CD4-positive, alpha-beta T cell treated with Interleukin-4 for 1 hour (primary cell): ENCODE data around the gene SLC9A9.

Experiments
- DNase-seq, 2 donors: peaks; one replicate each; pipeline ENCODE4 v3.0.0-alpha.2; 2020 to 2022

SLC9A9 gene

DNA sequence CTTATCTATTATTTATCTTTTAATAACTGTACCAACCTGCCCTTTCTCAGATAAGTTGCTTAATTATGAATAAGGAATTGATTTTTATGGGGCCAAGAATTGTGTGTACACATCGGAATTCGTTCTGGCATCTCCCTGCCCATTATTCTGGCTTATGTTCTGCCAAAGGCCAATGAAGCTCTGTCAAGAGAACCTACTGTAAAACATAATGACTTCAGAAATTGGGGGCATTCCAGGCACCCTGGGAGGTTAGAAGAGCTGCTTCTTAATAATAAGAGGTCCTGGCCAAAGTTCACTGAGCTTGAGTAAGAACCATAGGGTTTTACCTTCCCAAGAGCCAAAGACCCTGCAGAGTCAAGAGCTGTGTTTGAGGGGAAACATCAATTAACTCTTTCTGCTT lies 261.7 kb downstream of the SLC9A9 start:
- no peak for DNase-seq

DNA sequence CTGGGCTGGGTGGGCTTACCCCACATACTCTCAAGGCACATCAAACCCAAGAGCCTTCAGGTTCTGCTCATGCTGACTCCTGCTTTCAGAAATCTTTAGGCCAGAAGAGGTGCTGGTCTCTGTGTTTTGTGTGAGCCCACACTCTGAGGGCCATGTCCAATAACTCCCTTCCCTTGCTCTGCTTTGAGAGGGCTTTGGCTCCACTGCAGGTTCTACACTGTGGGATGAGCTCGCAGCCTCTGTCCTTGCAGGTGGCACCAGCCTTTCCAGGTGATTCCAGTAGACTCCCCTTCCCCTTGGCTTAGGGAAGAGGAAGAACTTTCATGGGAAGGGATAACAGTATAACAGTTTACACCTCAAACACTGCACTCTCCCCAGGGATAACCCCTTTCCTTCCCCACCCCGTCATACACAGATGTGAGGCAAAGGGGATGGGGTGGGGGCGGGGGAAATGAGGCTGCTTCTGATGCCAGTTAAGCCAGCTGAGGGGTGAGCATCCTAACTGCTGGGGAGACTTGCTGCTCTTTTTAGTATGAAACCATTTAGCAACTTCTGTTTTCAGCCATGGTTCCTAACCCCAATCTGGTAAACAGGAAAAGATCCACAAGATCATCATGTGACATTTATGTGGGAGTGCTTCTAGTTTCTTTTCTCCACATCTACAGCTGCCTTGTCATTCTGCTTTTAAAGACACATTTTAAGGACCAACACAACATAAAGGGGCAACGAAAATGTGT lies 262.4 kb downstream of the SLC9A9 start:
- no peak for DNase-seq

DNA sequence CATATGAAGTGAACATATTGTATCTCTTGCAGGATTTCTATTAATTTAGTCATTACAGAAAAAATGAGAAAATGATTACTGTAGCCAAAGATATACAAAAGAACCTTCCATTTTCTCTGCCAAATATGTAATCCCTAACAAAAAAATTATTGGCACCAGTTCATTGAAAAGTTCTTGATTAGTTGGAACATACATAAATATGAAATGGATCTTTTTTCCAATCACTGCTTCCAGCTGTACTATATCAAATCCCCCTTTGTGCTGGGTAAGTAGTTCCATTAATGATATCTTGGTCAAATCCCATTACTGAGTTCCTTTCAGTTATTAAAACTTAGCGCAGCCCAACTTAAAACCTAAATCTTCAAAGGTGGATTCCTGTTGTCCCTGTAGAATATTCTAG lies 263.8 kb downstream of the SLC9A9 start:
- DNase-seq, result no peak

DNA sequence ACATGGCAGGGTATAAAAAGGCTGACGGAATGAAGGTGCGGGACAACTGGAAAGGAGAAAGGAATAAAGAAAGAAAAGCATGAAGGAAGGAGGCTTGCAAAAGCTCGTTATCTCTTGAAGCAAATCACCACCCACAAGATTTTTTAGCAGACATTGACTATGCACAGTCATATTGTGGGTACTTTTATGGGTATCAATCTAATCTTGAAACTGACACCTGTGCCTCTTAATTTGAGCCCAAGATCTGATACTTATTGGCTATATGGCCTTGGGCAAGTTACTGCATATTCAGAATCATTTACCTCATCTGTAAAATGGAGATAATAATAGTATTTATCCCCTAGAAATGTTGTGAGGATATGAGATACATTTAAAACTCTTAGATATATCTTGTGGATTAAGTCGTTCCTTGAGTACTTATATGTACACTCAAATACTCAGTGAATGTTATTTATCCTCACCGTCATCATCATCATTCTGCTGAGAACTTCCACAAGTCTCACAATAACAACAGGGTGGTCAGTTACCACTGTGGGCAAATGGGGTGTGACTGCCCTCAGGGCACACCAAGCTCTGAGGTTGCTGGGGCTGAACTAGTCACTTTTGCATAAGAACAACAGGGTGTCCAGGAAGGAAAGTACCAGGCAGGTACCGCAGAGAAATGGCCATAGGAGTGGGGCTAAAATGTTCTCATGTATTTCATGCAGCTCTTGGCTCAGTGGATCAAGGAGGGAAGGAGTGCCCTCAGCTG lies 266.1 kb downstream of the SLC9A9 start:
- no peak for DNase-seq

DNA sequence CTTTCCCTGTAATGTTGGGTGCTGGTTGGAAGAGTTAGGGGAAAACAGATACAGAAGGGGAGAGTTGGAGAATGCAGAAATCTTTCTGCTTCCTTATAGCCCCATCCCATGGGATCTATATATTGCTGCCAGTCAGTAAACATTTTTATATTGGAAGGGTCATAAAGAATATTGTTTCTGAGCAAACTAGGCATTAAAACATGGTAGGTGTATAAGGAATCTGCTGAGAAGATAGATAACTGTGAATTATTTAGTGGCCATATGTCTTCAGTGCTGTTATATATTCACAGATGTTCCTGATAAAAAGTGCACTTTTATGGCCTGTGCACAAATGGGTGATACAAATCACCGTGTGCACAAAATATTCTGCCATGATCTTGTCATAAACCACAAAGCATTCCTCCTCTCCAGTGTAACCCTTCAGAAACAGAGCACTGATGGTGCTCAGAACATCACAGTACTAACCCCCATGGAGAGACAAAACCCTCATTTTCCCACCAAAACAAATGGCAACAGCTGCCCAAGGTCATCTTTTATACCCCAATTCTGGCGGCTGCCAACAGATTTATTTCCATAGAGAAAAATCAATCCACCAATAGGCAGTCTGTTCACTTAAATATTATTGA lies 269.3 kb downstream of the SLC9A9 start:
- DNase-seq, result no peak

DNA sequence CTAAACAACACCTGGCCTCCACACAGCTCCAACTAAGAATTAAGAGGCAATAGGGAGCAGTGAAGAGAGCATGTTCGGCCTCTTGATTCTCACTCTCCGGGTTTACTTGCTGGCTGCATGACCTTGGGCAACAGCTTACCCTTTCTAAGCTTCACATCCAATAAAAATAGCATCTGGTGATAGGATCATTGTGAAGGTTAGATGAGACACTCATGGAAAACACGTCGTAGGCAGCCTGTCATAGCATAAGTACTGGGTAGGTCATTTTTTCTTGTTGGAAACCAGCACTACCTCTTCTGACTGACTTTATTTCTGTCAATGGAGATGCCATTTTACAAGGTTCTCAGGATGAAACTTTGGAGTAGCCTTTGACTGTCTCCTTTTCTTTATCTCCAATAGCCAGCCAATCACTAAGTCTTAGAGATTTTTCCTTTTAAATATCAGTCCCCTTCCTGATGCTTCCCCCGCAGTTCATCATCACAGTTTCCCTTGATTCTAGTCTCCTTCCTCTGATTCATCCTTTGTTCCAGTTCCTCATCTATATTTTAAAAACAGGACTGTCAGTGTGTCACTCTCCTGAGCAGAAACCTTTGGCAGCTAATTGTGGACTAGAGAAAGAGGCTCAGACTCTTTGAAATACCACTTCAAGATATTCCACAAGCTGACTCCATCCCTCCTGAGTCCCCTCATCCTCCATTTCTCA lies 271.5 kb downstream of the SLC9A9 start:
- DNase-seq, result no peak

DNA sequence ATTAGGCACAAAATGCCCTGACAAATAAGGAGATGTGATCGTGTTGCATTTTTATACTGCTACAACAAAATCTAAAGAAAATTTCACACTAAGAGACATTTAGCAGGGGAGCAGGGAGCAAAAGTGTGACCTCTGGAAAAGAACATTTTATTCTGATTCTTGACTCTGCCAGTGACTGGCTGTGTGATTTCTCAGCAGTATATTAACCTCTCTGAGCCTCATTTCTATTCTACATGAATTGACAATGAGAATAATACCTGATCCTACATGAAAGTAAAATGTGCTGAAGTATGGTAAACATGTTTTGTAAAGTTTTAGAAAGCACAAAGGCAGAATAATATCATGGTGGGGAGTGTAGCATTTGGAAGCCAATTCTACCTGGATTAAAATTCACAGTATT lies 273.3 kb downstream of the SLC9A9 start:
- no peak for DNase-seq

DNA sequence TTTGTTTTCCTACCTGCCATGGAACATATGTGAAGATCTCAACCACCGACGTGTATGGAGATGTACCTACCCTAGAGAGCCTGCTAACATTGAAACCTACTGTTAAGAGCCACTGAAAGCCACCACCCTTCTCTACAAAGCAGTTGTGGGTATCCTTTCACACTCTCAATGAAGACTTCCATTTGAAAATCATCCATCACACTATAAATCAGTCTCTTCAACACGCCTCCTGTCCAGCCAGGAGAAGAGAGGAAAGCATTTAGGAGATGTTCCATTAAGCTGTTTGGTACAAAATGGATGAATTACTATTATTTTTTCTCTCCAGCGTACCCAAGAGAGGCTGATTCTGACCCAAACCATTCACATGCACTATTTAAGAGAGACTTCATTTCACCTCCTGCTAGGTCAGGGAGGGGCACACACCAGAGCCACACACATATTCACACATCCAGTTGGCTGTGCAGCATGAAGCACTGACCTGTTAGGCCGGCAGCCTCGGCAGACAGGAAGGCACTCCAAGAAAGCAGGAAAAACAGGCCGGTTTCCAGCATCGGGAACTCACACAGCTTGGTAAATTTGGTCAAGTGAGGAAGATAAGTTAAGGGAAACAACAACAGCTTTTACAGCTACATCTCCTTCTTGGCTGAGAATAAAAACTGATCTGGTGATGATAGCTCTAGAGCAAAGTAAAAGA lies 274.5 kb downstream of the SLC9A9 start:
- DNase-seq, result no peak

DNA sequence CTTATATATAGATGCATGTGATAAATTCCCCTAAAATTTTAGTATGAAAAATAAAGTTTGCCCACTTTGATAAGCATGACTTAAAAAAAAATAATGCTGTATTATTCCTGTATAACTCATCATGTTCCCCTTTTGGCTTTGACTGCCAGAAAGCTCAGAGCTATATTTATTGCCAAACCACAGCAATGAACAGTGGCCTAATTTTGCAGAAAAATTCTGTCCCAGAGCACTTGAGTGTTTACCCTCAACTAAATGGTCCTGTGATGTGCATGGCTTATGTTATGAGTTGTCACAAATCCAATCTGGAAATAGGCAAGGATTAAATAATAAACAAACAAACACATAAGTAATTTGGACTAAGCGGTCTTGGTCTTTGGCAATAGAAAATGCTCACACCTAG lies 276.7 kb downstream of the SLC9A9 start:
- no peak for DNase-seq

DNA sequence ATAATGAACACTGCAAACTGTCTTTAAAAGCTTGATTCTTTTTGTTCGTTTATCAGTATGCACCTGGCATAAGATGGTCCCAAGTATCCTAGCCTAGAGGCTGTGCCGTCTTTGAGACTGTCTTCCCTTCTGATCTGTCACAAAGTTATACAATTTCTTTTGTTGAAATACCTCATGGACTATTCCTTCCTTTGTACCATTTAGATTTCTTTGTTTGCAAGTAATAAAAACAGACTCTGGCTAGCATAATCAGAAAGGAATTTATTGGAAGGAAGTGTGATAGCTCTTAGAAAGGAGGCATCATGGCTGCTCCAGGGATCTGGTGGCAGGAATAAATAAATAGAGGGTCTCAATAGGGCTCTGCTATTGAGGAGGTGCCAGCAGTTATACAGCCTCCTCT lies 280.4 kb downstream of the SLC9A9 start:
- no peak for DNase-seq

DNA sequence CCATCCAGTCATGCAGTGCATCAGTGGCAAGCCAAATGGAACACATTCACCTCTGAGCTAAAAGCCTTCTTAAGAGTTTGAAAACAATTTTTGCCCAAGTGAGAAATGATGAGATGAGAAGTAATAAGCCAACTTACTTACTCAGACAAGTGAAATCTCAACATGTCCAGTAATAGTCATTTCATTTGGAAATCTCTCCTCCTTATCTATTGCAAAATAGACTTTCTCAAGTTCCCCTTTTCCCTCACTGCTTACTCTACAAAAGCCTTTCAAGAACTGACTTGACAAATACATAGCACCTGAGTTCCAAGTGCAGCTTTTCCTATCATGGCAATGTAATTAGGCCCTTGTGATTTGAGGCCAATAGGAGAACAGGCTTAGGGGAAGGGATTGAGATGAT lies 282.3 kb downstream of the SLC9A9 start:
- no peak for DNase-seq

DNA sequence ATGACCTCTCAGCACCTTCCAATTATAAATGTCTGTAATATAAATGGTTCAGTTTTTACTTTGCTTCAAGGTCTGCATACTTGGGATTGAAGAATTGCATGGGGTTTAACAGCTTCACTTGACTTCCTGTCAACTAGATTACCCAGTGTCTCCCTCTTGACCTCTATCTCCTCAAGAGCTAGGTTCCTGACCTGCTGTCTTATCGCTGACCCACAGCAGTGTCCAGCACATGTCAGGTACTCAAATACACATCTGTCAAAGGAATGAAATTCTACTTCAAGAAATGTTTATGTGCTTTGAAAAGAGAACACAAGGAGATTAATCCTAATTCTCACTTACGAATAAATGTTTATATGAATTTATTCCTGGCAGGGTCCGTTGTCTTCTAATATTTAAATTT lies 284.5 kb downstream of the SLC9A9 start:
- no peak for DNase-seq

DNA sequence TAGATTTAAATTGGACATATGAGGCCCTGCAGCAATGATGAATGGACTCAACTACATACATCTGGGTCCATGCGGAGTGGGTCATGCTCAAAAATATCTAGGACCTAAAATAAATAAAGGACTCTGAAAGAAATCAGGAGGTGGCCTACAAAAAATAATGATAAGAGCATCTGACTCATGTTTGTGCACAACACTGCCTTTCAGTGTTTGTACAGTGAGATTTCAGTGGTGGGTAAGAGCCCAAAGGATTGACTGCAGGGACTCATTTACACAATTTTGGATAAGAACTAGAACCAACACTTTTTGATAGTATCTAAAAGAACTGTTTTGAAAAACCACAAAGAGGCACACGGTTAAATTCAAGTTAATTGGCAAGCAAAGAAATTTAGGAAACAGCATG lies 285.5 kb downstream of the SLC9A9 start:
- DNase-seq, result no peak

DNA sequence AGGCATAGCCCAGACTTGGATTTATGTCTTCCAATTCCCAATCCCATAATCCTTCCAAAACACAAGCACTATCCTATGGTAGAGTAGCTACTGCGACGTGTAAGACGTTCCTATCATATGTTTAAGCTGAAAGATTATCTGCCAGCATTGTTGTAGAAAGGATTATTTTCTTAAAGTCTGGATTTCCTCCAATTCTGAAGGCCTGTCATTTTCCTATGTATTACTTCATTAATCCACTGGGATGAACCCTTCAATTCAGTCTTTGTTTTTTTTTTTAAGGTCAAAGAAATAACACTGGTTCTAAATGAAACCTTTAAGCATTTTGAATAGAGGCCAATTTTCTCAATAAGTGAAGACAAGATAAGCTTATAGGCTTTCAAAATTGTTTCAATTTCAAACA lies 289.0 kb downstream of the SLC9A9 start:
- DNase-seq, result no peak

DNA sequence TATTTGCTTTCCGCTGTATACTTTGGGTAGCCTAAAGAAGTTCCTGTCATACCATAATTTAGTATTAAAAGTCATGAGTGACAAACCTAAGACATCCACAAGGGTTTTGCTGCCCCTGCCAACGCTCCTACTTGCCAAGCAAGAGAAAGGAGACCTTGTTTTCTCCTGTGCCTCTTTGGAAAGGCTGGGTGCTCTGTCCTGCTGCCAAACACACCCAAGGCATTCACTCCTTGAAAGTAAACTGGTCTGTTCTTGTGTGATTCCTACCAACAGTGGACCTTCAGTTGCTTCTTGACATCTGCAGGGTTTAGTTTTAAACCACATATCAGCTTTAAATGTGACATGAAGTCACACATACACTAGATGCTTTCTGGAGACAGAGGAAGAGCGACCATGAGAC lies 295.4 kb downstream of the SLC9A9 start:
- no peak for DNase-seq

DNA sequence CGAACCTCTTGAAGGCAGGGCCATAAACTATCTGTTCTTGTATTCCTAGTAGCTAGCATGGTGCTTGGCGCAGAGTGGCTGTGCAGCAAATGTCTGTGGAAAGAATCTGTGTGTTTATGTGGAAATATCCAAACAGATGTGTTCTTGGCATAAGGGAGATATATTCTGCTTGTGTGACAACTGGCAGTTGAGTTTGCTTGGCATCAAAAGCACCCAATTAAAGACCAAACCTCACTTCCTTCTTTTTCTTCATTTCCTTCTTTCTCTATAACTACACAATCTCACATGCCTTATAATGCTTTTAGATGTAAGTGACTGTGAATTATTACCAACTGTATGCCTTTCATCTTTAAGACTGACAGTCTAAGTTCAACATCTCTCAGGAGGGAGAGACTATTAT lies 296.5 kb downstream of the SLC9A9 start:
- DNase-seq, result no peak

DNA sequence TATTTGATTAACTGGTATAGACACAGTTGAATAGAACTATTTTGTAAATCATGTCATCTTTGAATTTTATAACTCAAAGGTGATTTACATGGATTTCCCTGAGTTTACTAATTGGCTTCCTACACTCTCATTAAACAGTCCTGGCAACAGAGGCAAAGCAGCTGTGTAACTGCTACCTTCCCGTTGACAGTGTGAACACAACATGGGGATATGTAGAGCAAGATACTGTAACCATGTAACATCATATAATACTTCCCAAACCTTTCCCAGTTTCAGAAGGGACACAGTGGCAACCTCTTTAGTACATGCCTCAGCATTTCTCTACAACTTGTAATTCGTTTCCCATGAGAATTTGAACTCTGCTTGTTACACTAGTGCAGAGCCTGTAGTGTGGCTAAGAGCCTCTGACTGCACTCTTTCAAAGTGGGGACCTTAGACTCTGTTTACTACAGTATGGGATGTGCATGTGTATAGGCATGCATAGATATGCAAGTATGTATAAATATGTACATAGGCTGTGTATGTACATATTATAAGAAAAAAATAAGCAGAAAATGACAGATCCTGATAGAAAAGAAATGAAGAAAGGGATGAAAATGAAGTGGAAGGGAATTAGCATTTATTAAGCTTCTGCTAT lies 299.3 kb downstream of the SLC9A9 start:
- no peak for DNase-seq

DNA sequence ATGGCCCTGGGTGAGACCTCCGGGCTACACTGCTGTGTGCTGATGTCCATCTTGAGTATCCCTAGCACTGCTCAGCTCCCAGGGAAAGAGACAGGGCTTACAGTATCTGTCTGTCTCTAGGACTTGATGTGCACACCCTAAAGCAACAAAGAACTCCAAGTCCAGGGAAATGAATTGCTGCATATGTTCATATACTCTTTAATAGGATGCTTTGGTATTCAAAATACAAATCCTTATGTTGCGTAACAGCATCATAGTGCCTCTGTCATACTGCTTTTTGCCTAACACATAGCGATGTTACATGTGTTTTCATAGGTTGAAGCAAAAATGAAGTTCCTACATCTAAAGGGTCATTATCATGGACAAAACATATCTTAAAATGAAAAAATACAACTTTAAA lies 299.9 kb downstream of the SLC9A9 start:
- DNase-seq, result no peak

DNA sequence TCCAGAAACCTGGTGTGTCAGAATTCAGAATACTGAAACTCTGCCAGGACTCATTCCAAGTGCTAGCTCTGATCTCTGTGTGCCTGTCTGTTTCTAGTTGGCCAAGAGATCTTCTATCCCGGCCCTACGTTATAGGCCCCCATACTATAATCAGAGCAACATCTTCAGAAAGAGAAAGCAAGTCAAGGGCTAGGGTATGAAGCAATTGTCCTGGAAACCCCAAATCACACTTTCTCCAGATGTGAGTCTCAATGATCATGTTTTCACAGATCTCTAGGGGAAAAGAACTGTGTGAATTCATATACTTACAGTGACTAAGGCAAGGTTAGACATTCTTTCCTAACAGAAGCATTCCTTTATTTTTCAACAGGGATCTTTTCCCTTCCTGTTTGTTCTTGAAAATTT lies 309.7 kb downstream of the SLC9A9 start:
- no peak for DNase-seq

DNA sequence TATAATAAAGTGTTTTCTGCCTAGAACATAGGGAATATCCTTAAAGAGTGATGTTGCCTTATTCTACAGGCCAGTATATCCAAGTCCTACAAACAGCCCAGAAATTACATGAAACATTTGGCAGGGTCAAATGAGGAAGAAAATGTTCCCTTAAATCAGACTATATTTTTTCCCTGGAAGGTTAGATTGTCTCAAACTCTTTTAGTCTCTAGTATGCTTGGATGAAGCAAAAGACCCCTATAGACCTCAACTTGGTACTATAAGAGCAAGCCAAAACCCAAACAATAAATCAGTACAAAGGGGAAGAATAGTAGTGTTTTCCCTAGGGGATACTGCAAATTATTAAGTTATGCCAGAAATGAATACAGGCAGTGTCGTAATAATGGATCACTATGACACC lies 310.2 kb downstream of the SLC9A9 start:
- DNase-seq, result no peak

DNA sequence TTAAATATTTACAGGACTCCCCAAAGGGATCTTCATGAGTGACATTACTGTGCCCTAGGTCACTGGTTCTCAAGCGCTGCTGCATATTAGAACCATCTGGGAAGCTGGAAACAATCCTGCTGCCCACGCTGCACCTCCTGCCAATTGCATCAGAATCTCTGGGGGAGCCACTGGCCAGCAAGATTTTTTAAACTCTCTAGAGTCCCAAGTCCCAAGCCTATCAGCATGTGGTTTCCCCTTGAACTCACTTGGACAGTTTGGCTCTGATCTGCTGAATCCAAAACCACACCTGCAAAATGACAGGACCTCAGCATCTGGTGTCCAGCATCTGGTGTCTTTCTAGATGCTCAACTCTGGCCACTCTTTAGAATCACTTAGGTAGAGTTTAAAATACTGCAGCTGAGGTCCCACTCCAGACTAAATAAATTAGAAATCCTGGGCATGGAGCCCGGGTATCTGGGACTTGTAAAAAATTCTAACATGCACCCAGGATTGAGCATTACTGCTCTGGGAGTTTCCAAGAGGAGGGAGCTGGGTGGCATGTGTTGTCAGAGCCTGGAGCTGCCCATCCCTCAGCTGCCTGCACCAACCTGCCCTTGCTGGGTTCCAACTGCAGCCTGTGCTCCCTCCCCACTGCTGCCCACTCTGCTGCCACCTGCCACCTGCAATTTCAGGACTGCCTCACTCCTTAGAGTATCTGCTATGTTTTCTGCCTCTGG lies 311.3 kb downstream of the SLC9A9 start:
- no peak for DNase-seq
